Heart right ventricle (tissue), 16 donors: ENCODE data around the gene SAMD1. TPM values are rescaled to one million over a fixed set of nuclear protein-coding genes. Genes with fewer than 3 reads are reported as not detected.

Experiments used
- ATAC-seq, 8 donors: fragments of 200-7000 bp; cut with Tn5 transposase; one replicate each; pipeline ENCODE4 v1.9.1; 2020; ENCODE audit warnings: mild to moderate bottlenecking in 8 of 8, moderate library complexity in 8 of 8, moderate number of reproducible peaks in 1 of 8
- DNase-seq, 2 donors: peaks; one replicate each; pipeline ENCODE4 v3.0.0-alpha.2; 2020
- H3K27ac ChIP-seq, 10 donors: fragments of 200-600 bp; sonication (generic) in 2 of 10; one replicate each; pipeline versions ENCODE4 v1.5.0 to v1.8.0; 2020 to 2022; ENCODE audit warnings: mild to moderate bottlenecking in 3 of 10
- H3K27me3 ChIP-seq, 7 donors: fragments of 200-600 bp; one replicate each; pipeline ENCODE4 v1.8.0; 2021 to 2022; ENCODE audit warnings: mild to moderate bottlenecking in 2 of 7
- H3K36me3 ChIP-seq, 9 donors: fragments of 200-600 bp; sonication (generic) in 1 of 9; one replicate each; pipeline versions ENCODE4 v1.5.0 to v1.8.0; 2020 to 2022; ENCODE audit warnings: mild to moderate bottlenecking in 2 of 9
- H3K4me1 ChIP-seq, 9 donors: fragments of 200-600 bp; sonication (generic) in 1 of 9; one replicate each; pipeline versions ENCODE4 v1.5.0 to v1.8.0; 2020 to 2022; ENCODE audit warnings: mild to moderate bottlenecking in 4 of 9
- H3K4me3 ChIP-seq, 10 donors: fragments of 200-600 bp; sonication (generic) in 2 of 10; one replicate each; pipeline versions ENCODE4 v1.5.0 to v1.8.0; 2020 to 2022; ENCODE audit warnings: mild to moderate bottlenecking in 7 of 10, moderate library complexity in 2 of 10
- H3K9me3 ChIP-seq, 11 donors: fragments of 200-600 bp in 10 of 11; sonication (generic) in 2 of 11; one replicate each; pipeline versions ENCODE4 v1.5.0 to v1.8.0; 2013 to 2022; ENCODE audit warnings: mild to moderate bottlenecking in 2 of 11, control low read depth in 1 of 11, moderate library complexity in 1 of 11
- WGBS, 2 donors: extraction: QIAGEN DNeasy Blood & Tissue Kit; methylation state at CpG; one replicate each; pipeline ENCODE4 v1.1.7; 2013; ENCODE audit warnings: inconsistent platforms in 1 of 2; 5-methylcytosine and 5-hydroxymethylcytosine counted together
- intact Hi-C, 10 donors: fragments of 100-400 bp; cut with DNase I; formaldehyde crosslinking; loops; one replicate each; pipeline versions ENCODE4 v1.11.1 to v1.14.2; 2022
- polyA plus RNA-seq, 2 donors: library from polyadenylated mRNA; stranded (reverse); fragments of 200-250 nt; gene quantifications; one replicate each; pipeline ENCODE4 v1.2.3, GENCODE V29; 2013
- total RNA-seq, 10 donors: library from RNA; stranded (reverse); fragmentation: NEBNext Ultra II Directional in 3 of 10; extraction: Animal tissue kit (Norgen Biotek cat#: 25700) in 3 of 10; gene quantifications; one replicate each; pipeline versions ENCODE4 v1.2.1 to v1.2.4, GENCODE V29; 2021 to 2023
- TF ChIP-seq, protein P1 (sequence below), 9 donors: fragments of 200-600 bp; sonication (generic) in 2 of 9; IDR thresholded peaks; one replicate each; pipeline versions ENCODE4 v1.5.0 to v1.8.0; 2021 to 2022; ENCODE audit warnings: antibody characterized with exemption in 9 of 9, mild to moderate bottlenecking in 5 of 9, moderate library complexity in 1 of 9
- donor health status: Arrhythmogenic right ventricular cardiomyopathy.
- donor health status: ischemic (EF 13 %, LVEDD 7.1; RV severe dilation, severe dysfunction).
- donor health status: healthy with polysubstance abuse.
- donor health status: DM: no; HTN: yes; CAD: no.
- donor health status: DM: no; HTN: no; CAD: no.
- donor health status: ischemic (EF 25% LVEDD 6.9; RV normal size, moderate dysfunction).
- donor health status: ischemic (EF 25% LVEDD 5.7; RV mildly dilated, moderate dysfunction).
- donor health status: healthy.
- donor health status: DM: yes; HTN: yes; CAD: no.
- donor health status: Ischemic cardiomyopathy.
- donor health status: ischemic (EF 35%, LVEDD 5.7; RV mildly dilated, moderate dysfunction).
- donor health status: nonischemic (EF 11% LVEDD 7.7; RV severe dilation, severe dysfunction).
- donor health status: DM: yes; HTN: yes; CAD: no.
- donor health status: PGD.
- donor health status: ischemic (EF 29% LVEDD 5.4; RV normal size, mild dysfunction).
- donor health status: nonischemic (EF 23%, LVEDD 6.1; RV moderate dilation, normal function).

SAMD1 gene
- total and polyA plus RNA-seq, 12 donors: 26.7 to 55.3 (median 34.7) TPM

DNA sequence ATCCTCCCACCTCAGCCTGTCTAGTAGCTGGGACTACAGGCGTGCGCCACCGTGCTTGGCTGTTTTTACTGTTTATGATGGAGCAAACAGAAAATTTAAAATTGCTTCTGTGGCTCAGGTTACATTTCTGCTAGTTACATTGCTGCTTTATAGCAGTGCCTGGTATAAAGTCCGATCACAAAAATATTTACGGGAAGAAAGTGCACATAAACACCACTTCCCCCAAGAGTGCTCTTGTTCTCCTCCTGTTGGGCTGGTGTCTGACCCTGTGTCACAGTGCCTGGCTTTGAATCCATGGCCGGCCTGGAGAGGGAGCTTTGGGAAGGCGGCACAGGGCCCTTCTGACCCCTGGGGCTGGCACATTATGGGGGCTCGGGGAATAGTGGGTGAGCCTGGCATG is 15.1 kb upstream of the SAMD1 start:
- no peaks in the 10 kb centered on the region for H3K27me3 ChIP-seq
- intact Hi-C loops: loop anchor here in 1 of 10 donors (1.0 kb wide), 1 partner anchor 18 kb away; no protein-coding TSS in a partner anchor
- peaks cover 0 to 81% (median 50%) of the 10 kb centered on the region in 9 donors for H3K36me3 ChIP-seq
- 83 to 86% methylated on average over 8 of the region's 8 CpGs for WGBS, 2 donors
- H3K4me3 ChIP-seq: no peak overlapping the region
- TF ChIP-seq, protein P1, sequence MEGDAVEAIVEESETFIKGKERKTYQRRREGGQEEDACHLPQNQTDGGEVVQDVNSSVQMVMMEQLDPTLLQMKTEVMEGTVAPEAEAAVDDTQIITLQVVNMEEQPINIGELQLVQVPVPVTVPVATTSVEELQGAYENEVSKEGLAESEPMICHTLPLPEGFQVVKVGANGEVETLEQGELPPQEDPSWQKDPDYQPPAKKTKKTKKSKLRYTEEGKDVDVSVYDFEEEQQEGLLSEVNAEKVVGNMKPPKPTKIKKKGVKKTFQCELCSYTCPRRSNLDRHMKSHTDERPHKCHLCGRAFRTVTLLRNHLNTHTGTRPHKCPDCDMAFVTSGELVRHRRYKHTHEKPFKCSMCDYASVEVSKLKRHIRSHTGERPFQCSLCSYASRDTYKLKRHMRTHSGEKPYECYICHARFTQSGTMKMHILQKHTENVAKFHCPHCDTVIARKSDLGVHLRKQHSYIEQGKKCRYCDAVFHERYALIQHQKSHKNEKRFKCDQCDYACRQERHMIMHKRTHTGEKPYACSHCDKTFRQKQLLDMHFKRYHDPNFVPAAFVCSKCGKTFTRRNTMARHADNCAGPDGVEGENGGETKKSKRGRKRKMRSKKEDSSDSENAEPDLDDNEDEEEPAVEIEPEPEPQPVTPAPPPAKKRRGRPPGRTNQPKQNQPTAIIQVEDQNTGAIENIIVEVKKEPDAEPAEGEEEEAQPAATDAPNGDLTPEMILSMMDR (IDR thresholded peaks at IDR 0.05): no peak
- ATAC-seq (no peak), DNase-seq (no peak)
- H3K27ac ChIP-seq: peak overlapping the region in 5 of 10 donors; percentile 80 to 97 (median 91)
- H3K9me3 ChIP-seq: no peaks in the 10 kb centered on the region
- peaks cover 0 to 53% (median 34%) of the 10 kb centered on the region in 9 donors for H3K4me1 ChIP-seq

DNA sequence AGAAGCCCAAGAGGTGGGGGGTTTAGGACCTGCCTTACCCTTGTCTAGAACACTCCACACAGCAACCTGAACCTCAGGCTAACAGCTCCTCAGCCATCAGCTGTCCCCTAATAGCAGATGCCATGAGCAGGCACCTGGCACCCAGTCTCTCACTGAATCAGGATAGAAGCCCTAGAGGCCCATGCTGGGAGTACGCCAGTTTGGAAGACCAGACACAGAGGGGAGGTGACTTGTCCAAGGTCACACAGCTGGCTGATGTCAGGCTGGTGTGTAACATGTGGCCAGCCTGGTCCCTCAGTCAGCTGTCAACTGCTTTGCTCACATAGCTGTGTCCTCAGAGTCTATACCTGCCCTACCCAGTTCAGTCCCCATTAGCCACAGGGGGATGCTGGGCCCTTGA is 12.8 kb upstream of the SAMD1 start:
- Histone ChIP-seq H3K27ac (peak overlapping the region in 8 of 10 donors; percentile 12 to 68 (median 50)), H3K4me1 (peaks cover 0 to 38% (median 31%) of the 10 kb centered on the region in 9 donors), H3K36me3 (peaks cover 0 to 98% (median 65%) of the 10 kb centered on the region in 9 donors), H3K27me3 (no peaks in the 10 kb centered on the region), H3K4me3 (no peak overlapping the region), H3K9me3 (no peaks in the 10 kb centered on the region)
- TF ChIP-seq, protein P1 (IDR thresholded peaks at IDR 0.05): no peak
- peak in 2 of 8 donors; percentile 1 to 3 for ATAC-seq
- no peak for DNase-seq
- WGBS, 2 donors: 57 to 75% methylated on average over 1 of the region's 1 CpG
- intact Hi-C loops: no loop called here

DNA sequence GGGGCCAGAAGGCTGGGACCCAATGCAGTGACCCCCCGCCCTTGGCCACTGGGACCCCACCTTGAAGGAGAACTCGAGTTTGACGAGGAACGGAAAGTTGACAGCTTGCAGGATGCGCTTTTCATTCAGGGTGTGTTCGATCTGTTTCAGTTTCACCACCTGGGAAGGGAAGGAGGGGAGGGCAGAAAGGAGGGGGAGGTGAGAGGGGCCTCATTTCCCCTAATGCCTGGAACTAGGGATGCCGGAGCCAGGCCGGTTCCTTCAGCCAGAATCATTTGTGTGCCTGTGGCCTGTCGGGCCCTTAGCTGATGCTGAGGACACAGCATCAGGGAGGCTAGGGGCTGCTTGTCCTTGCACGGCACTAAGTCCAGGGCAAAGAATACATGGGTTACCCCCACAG is 12.2 kb upstream of the SAMD1 start:
- peaks cover 0 to 99% (median 70%) of the 10 kb centered on the region in 9 donors for H3K36me3 ChIP-seq
- H3K4me3 ChIP-seq: no peak overlapping the region
- no peaks in the 10 kb centered on the region for H3K9me3 ChIP-seq
- WGBS, 2 donors: 85 to 86% methylated on average over 10 of the region's 10 CpGs
- ATAC-seq (no peak), DNase-seq (no peak)
- H3K4me1 ChIP-seq: peaks cover 0 to 35% (median 26%) of the 10 kb centered on the region in 9 donors
- H3K27me3 ChIP-seq: no peaks in the 10 kb centered on the region
- TF ChIP-seq, protein P1 (IDR thresholded peaks at IDR 0.05): no peak
- intact Hi-C loops: no loop called here
- peak overlapping the region in 9 of 10 donors; percentile 18 to 68 (median 52) for H3K27ac ChIP-seq

DNA sequence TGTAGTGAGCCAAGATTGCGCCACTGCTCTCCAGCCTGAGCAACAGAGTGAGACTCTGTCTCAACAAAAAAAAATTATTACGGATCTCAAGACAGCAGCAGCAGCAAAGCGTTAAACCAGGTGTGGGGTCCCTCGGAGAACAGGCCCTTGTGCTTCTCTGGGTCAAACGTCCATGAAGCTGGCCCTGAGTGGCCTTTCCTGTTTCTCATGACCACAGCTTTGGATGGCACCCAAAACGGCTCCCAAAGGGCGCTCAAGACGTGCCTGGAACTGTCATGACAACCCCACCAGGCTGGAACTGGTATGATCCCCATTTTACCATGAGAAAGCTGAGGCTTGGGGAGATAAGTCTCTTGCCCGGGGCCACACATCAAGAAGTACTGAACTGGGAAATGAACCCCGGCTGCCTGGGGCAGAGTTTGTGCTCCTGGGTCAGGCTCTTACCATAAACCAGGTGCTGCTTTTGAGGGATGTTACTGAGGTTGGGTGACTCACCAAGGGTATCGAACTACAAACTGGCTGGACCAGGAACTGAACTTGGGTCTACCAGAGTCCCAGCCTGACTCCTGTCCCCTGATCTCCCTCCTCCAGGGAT is 11.6 kb upstream of the SAMD1 start:
- ATAC-seq (peak in 1 of 8 donors; percentile 28), DNase-seq (no peak)
- no peak overlapping the region for H3K4me3 ChIP-seq
- TF ChIP-seq, protein P1 (IDR thresholded peaks at IDR 0.05): no peak
- intact Hi-C loops: no loop called here
- H3K27me3 ChIP-seq: no peaks in the 10 kb centered on the region
- peak overlapping the region in 9 of 10 donors; percentile 18 to 68 (median 52) for H3K27ac ChIP-seq
- peaks cover 0 to 29% (median 21%) of the 10 kb centered on the region in 9 donors for H3K4me1 ChIP-seq
- H3K9me3 ChIP-seq: no peaks in the 10 kb centered on the region
- peaks cover 0 to 100% (median 76%) of the 10 kb centered on the region in 9 donors for H3K36me3 ChIP-seq
- 52 to 57% methylated on average over 11 of the region's 11 CpGs for WGBS, 2 donors
